ENCODE measurements around the gene RANBP2. TPM values are rescaled to one million over a fixed set of nuclear protein-coding genes. Genes with fewer than 3 reads are reported as not detected.
A peak's percentile ranks its signal among the peaks of the same experiment; 100 is the strongest.

Gene RANBP2
- total RNA-seq, 1 donor from 2014 or later: 77.0 TPM

GRCh38 chr2:108834620-108835019, 115.3 kb downstream of the RANBP2 start:
- DNase-seq: no peak
- Mint-ChIP-seq H3K4me3 (peak overlapping the region; percentile 35), H3K9me3 (peaks cover 30% of the 10 kb centered on the region), H3K27ac (peak overlapping the region; percentile 64), H3K36me3 (ENCODE audit: low read depth) (peaks cover 35% of the 10 kb centered on the region), H3K4me1 (peaks cover 20% of the 10 kb centered on the region), H3K27me3 (no peaks in the 10 kb centered on the region)
- intact Hi-C loops (cut with micrococcal nuclease): no loop called here

GRCh38 chr2:108835040-108835439, 115.8 kb downstream of the RANBP2 start:
- Mint-ChIP-seq H3K36me3 (ENCODE audit: low read depth) (peaks cover 37% of the 10 kb centered on the region), H3K4me1 (peaks cover 20% of the 10 kb centered on the region), H3K27me3 (no peaks in the 10 kb centered on the region), H3K27ac (peak overlapping the region; percentile 64), H3K9me3 (peaks cover 30% of the 10 kb centered on the region), H3K4me3 (no peak overlapping the region)
- DNase-seq: no peak
- intact Hi-C loops (cut with micrococcal nuclease): no loop called here

Other genes with a start within 250 kb of the RANBP2 start
- 63.1 and 66.0 TPM in 2 replicates for gene LIMS1, start 185.0 kb upstream of the RANBP2 start, total RNA-seq
- 19.9 and 20.1 TPM in 2 replicates for gene CCDC138, start 67.3 kb downstream of the RANBP2 start, total RNA-seq

All from activated CD4-positive, alpha-beta T cell treated with anti-CD3 and anti-CD28 coated beads, Interleukin-2, amount 10 ng/mL, durations not matched to agents 24 days and 14 days (primary cell).